ENCODE data around the gene MAP7.

The MAP7 gene

DNA sequence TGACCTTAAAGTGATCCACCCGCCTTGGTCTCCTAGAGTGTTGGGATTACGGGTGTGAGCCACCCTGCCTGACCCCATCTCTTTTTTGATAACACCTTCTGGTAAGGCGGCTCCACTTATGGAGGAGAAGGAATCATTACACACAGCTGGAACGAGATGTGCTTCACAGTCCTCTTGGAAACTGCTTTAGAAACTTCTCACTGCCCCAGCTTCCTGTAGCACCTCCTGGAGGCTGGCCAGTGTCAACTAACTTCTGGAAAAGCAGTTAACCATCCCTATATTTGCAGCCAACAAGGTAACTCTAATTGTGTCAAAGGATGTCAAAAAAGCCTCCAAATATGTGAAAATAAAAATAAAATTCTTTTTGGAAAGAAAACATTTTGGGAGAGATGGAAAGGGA lies 211.7 kb downstream of the MAP7 start:
- TF ChIP-seq, protein P1, sequence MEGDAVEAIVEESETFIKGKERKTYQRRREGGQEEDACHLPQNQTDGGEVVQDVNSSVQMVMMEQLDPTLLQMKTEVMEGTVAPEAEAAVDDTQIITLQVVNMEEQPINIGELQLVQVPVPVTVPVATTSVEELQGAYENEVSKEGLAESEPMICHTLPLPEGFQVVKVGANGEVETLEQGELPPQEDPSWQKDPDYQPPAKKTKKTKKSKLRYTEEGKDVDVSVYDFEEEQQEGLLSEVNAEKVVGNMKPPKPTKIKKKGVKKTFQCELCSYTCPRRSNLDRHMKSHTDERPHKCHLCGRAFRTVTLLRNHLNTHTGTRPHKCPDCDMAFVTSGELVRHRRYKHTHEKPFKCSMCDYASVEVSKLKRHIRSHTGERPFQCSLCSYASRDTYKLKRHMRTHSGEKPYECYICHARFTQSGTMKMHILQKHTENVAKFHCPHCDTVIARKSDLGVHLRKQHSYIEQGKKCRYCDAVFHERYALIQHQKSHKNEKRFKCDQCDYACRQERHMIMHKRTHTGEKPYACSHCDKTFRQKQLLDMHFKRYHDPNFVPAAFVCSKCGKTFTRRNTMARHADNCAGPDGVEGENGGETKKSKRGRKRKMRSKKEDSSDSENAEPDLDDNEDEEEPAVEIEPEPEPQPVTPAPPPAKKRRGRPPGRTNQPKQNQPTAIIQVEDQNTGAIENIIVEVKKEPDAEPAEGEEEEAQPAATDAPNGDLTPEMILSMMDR (IDR thresholded peaks at IDR 0.05; ENCODE audit: low read depth, low read length, missing control alignments) = no peak
- no peak overlapping the region for H3K4me3 ChIP-seq (ENCODE audit: low read depth, low read length)
- no peak for DNase-seq (ENCODE audit: low read depth)
- in situ Hi-C loops (cut with HindIII; ENCODE audit: low sequenced_read_pairs) = no loop called here

DNA sequence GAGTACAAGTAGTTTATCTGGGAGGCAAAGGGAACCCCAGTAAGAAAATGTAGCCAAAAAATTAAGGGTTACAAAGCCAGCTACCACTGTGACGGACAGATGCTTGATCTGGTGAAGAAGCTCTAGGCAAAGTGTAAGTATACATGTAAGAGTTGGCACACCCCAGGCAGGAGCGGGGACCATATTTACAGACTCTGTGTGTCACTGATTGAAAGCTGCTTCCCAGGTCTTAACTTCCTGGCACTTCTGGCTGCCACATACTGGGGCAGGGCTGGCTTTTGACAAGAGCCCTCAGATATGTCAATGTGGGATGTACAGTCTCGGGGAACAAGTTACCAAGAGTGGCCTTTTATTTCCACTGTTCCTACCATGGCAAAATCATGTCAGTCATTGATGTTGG lies 212.6 kb downstream of the MAP7 start:
- no peak overlapping the region for H3K4me3 ChIP-seq (ENCODE audit: low read depth, low read length)
- TF ChIP-seq, protein P1 (IDR thresholded peaks at IDR 0.05; ENCODE audit: low read depth, low read length, missing control alignments) = no peak
- in situ Hi-C loops (cut with HindIII; ENCODE audit: low sequenced_read_pairs) = no loop called here
- DNase-seq (ENCODE audit: low read depth) = no peak

DNA sequence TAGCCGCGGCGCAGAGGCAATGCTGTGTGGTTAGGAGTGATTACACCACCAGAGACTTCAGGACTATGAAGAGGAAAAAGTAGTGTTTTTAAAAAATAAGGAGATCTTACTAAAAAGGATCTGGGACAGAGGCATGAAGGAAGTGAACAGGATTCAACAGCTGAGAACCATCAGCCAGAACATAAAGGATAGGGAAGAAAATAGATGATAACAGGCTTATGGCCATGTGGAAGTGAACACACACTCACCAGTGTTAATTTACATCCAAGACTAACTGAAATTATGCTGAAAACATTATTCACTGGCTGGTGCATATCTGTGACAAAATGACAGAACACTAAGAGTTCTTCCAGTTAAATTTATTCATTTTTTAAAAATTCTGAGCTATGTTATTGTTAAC lies 213.1 kb downstream of the MAP7 start:
- DNase-seq (ENCODE audit: low read depth) = no peak
- in situ Hi-C loops (cut with HindIII; ENCODE audit: low sequenced_read_pairs) = no loop called here
- no peak overlapping the region for H3K4me3 ChIP-seq (ENCODE audit: low read depth, low read length)
- TF ChIP-seq, protein P1 (IDR thresholded peaks at IDR 0.05; ENCODE audit: low read depth, low read length, missing control alignments) = no peak

DNA sequence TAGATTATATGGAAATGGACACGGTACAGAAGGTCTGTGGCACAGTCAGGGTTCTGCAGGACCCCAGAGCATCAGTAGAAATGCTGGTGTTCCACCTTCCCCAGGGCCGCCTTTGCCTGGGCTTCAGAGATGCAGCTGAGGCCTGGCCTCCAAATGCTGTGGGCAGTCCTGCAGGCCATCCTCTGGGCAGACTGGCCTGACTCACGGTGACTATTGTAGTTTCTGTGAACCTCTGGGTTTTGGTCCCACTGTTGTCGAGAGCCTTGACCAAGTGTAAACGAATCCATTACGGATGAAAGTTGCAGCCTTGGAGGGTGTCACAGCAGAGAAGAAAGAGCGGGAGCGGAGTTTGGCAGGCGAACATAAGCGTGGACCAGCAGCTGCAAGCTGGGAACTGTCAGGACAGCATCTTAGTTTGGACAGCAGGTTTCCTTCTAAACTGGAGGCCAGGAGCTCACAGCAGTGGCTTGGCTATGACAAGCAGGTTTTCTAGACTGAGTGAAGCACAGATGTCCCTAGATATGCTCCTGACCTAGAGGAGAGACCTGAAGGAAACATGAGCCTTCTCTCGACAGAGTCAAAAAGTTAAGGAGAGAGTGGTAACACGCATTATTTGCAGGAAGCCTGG lies 214.4 kb downstream of the MAP7 start:
- H3K4me3 ChIP-seq (ENCODE audit: low read depth, low read length) = no peak overlapping the region
- in situ Hi-C loops (cut with HindIII; ENCODE audit: low sequenced_read_pairs) = no loop called here
- TF ChIP-seq, protein P1 (IDR thresholded peaks at IDR 0.05; ENCODE audit: low read depth, low read length, missing control alignments) = no peak
- no peak for DNase-seq (ENCODE audit: low read depth)

DNA sequence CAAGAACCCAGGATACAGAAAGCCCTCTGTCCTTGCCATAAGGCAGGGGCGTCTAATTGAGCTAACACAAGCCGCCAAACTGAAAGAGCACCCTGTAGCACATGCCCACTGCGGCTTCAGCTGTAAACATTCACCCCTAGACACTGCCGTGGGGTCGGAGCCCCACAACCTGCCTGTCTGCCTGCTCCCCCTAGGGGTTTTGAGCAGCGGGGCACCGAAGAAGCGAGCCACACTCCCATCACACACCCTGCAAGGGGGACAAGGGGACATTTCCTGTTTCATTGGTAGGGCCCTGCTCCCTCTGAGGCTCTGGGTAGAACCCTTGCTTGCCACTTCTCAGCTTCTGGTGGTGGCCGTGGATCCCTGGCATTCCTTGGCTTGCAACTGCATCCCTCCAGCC lies 215.4 kb downstream of the MAP7 start:
- DNase-seq (ENCODE audit: low read depth) = no peak
- in situ Hi-C loops (cut with HindIII; ENCODE audit: low sequenced_read_pairs) = no loop called here
- TF ChIP-seq, protein P1 (IDR thresholded peaks at IDR 0.05; ENCODE audit: low read depth, low read length, missing control alignments) = no peak
- H3K4me3 ChIP-seq (ENCODE audit: low read depth, low read length) = no peak overlapping the region

DNA sequence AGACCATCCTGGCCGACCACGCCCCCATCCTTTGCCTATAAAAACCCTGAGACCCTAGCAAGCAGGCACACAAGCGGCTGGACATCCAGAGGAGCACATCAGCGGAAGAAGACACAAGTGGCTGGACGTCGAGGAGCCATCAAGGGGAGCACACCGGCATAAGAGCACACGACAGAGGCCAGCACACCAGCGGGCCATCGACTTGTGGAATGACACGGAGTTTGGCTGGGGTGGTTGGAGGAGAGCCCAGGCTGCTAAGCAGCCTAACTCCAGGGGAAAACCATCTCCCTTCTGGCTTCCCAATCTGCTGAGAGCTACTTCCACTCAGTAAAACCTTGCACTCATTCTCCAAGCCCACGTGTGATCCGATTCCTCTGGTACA lies 215.8 kb downstream of the MAP7 start:
- TF ChIP-seq, protein P1 (IDR thresholded peaks at IDR 0.05; ENCODE audit: low read depth, low read length, missing control alignments) = no peak
- no peak for DNase-seq (ENCODE audit: low read depth)
- no peak overlapping the region for H3K4me3 ChIP-seq (ENCODE audit: low read depth, low read length)
- in situ Hi-C loops (cut with HindIII; ENCODE audit: low sequenced_read_pairs) = no loop called here

Measured in astrocyte of the cerebellum (primary cell).